Measurements from ENCODE around the gene SPRYD4. TPM values are rescaled to one million over a fixed set of nuclear protein-coding genes. Genes with fewer than 3 reads are reported as not detected.
A peak's percentile ranks its signal among the peaks of the same experiment; 100 is the strongest.

Gene SPRYD4
- total RNA-seq, 1 donor from 2014 or later, result 3.2 TPM

DNA sequence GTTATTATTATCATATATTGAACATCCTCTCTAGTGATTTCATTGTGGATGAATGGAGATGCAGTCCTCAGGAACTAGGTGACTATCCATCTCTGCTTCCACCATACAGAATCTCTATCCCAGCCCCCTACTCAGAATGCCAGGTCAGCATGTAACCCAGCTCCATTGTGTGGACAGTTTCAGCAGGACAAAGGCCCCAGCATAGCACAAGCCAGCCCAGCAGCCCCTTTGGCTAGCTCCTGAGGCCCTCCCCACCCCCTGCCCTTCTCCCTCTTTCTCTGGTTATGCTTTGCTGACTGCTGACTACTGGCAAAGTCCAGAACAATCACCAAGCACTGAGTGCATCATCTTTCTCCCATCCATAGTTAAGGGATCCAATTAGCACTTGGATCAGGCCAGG lies 5.8 kb upstream of the SPRYD4 start:
- TF ChIP-seq, protein P1, sequence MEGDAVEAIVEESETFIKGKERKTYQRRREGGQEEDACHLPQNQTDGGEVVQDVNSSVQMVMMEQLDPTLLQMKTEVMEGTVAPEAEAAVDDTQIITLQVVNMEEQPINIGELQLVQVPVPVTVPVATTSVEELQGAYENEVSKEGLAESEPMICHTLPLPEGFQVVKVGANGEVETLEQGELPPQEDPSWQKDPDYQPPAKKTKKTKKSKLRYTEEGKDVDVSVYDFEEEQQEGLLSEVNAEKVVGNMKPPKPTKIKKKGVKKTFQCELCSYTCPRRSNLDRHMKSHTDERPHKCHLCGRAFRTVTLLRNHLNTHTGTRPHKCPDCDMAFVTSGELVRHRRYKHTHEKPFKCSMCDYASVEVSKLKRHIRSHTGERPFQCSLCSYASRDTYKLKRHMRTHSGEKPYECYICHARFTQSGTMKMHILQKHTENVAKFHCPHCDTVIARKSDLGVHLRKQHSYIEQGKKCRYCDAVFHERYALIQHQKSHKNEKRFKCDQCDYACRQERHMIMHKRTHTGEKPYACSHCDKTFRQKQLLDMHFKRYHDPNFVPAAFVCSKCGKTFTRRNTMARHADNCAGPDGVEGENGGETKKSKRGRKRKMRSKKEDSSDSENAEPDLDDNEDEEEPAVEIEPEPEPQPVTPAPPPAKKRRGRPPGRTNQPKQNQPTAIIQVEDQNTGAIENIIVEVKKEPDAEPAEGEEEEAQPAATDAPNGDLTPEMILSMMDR (IDR thresholded peaks at IDR 0.05), result no peak
- intact Hi-C loops (cut with DNase I), result loop anchor here (10.0 kb wide), 2 partner anchors 128 to 268 kb away; partner anchors contain the start of genes IL23A and PAN2
- DNase-seq (no peak), ATAC-seq (no peak)
- H3K4me1 ChIP-seq, result peaks cover 3% of the 10 kb centered on the region
- no peaks in the 10 kb centered on the region for H3K36me3 ChIP-seq
- no peak overlapping the region for H3K4me3 ChIP-seq
- H3K9me3 ChIP-seq, result no peaks in the 10 kb centered on the region
- no peak overlapping the region for H3K27ac ChIP-seq
- H3K27me3 ChIP-seq, result no peaks in the 10 kb centered on the region

GRCh38 chr12:56469007-56469930 lies 891 bp downstream of the SPRYD4 start:
- Histone ChIP-seq H3K36me3 (peaks cover 8% of the 10 kb centered on the region), H3K4me1 (peaks cover 12% of the 10 kb centered on the region), H3K9me3 (no peaks in the 10 kb centered on the region), H3K27ac (peak overlapping the region; percentile 95), H3K27me3 (no peaks in the 10 kb centered on the region), H3K4me3 (peak overlapping the region; percentile 99)
- TF ChIP-seq, protein P1 (IDR thresholded peaks at IDR 0.05), result no peak
- DNase-seq, result no peak
- intact Hi-C loops (cut with DNase I), result loop anchor here (10.0 kb wide), 2 partner anchors 134 to 274 kb away; partner anchors contain the start of genes IL23A and PAN2
- ATAC-seq, result peak; percentile 25

GRCh38 chr12:56474389-56474788 lies 6.0 kb downstream of the SPRYD4 start:
- intact Hi-C loops (cut with DNase I), result no loop called here
- DNase-seq (no peak), ATAC-seq (no peak)
- H3K4me3 ChIP-seq, result no peak overlapping the region
- H3K27me3 ChIP-seq, result no peaks in the 10 kb centered on the region
- H3K36me3 ChIP-seq, result peaks cover 8% of the 10 kb centered on the region
- H3K4me1 ChIP-seq, result peaks cover 10% of the 10 kb centered on the region
- H3K27ac ChIP-seq, result peak overlapping the region; percentile 24
- H3K9me3 ChIP-seq, result no peaks in the 10 kb centered on the region
- TF ChIP-seq, protein P1 (IDR thresholded peaks at IDR 0.05), result no peak

DNA sequence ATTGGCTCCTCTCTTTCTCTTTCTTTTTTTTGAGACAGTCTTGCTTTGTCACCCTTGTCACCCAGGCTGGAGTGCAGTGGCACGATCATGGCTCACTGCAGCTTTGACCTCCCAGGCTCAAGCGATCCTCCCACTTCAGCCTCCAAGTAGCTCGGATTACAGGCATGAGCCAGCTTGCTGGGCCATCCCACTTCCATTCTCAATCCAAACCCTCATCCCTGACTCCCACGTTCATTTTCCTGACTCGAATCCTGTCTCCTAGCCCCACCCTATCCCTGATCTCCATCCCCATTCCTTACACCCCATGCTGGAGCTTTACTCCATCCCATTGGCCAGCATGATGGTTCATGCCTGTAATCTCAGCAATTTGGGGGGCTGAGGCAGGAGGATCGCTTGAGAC lies 7.8 kb downstream of the SPRYD4 start:
- Histone ChIP-seq H3K9me3 (no peaks in the 10 kb centered on the region), H3K27me3 (no peaks in the 10 kb centered on the region), H3K36me3 (peaks cover 8% of the 10 kb centered on the region), H3K4me1 (no peaks in the 10 kb centered on the region), H3K27ac (no peak overlapping the region), H3K4me3 (no peak overlapping the region)
- TF ChIP-seq, protein P1 (IDR thresholded peaks at IDR 0.05), result no peak
- ATAC-seq (no peak), DNase-seq (no peak)
- intact Hi-C loops (cut with DNase I), result no loop called here

GRCh38 chr12:56476972-56477432 lies 8.6 kb downstream of the SPRYD4 start:
- TF ChIP-seq, protein P1 (IDR thresholded peaks at IDR 0.05), result no peak
- intact Hi-C loops (cut with DNase I), result no loop called here
- no peaks in the 10 kb centered on the region for H3K27me3 ChIP-seq
- H3K27ac ChIP-seq, result no peak overlapping the region
- DNase-seq (no peak), ATAC-seq (peak; percentile 27)
- no peak overlapping the region for H3K4me3 ChIP-seq
- H3K9me3 ChIP-seq, result no peaks in the 10 kb centered on the region
- no peaks in the 10 kb centered on the region for H3K4me1 ChIP-seq
- peaks cover 8% of the 10 kb centered on the region for H3K36me3 ChIP-seq

Data from upper lobe of right lung (tissue), 1 donor.